ENCODE measurements around the gene LZTR1. TPM values are rescaled to one million over a fixed set of nuclear protein-coding genes. Genes with fewer than 3 reads are reported as not detected.
A peak's percentile ranks its signal among the peaks of the same experiment; 100 is the strongest.

The LZTR1 gene
- polyA plus RNA-seq, 1 of the 3 experiments (the other 2 are of a cell fraction) = 37.7 TPM

GRCh38 chr22:21032037-21032867 is 50.2 kb downstream of the LZTR1 start, which contains the start of gene SLC7A4:
Gene SLC7A4, minus strand, starts transcription at chr22:21032561. Its CDS starts 749 bp downstream, at chr22:21031812.
- H3K4me3 ChIP-seq (ENCODE audit: low read depth in 2 of 2, low read length in 1 of 2) = peak within 1 kb of the TSS in 1 of 2 experiments; percentile 21; a peak in 1 of 4 replicates
- H3F3A ChIP-seq (replicated peaks; ENCODE audit: insufficient read depth) = peaks cover 1% of the 10 kb centered on the region
- peaks cover 0 to 15% of the 10 kb centered on the region in 2 experiments; a peak in 1 of 4 replicates for H3K4me1 ChIP-seq (ENCODE audit: control insufficient read depth in 1 of 2, insufficient read depth in 2 of 2, low read depth in 1 of 2, low read length in 1 of 2)
- no peaks in the 10 kb centered on the region for H3K9me3 ChIP-seq
- ChIA-PET CTCF (interaction anchor here (1.0 to 1.1 kb wide), 3 partner anchors 11 to 70 kb away, joined by 3 to 4 read pairs (median 3); no protein-coding TSS in a partner anchor), POLR2A (no interaction called here)
- TF ChIP-seq, protein P1, sequence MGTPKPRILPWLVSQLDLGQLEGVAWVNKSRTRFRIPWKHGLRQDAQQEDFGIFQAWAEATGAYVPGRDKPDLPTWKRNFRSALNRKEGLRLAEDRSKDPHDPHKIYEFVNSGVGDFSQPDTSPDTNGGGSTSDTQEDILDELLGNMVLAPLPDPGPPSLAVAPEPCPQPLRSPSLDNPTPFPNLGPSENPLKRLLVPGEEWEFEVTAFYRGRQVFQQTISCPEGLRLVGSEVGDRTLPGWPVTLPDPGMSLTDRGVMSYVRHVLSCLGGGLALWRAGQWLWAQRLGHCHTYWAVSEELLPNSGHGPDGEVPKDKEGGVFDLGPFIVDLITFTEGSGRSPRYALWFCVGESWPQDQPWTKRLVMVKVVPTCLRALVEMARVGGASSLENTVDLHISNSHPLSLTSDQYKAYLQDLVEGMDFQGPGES (IDR thresholded peaks at IDR 0.05; ENCODE audit: low read depth, low read length) = no peak
- TF ChIP-seq SMC3 (IDR thresholded peaks at IDR 0.05; ENCODE audit: low read depth, low read length) = no peak
- TF ChIP-seq, protein P2, sequence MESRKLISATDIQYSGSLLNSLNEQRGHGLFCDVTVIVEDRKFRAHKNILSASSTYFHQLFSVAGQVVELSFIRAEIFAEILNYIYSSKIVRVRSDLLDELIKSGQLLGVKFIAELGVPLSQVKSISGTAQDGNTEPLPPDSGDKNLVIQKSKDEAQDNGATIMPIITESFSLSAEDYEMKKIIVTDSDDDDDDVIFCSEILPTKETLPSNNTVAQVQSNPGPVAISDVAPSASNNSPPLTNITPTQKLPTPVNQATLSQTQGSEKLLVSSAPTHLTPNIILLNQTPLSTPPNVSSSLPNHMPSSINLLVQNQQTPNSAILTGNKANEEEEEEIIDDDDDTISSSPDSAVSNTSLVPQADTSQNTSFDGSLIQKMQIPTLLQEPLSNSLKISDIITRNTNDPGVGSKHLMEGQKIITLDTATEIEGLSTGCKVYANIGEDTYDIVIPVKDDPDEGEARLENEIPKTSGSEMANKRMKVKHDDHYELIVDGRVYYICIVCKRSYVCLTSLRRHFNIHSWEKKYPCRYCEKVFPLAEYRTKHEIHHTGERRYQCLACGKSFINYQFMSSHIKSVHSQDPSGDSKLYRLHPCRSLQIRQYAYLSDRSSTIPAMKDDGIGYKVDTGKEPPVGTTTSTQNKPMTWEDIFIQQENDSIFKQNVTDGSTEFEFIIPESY (IDR thresholded peaks at IDR 0.05; ENCODE audit: borderline replicate concordance, low read depth) = no peak
- TF ChIP-seq MEF2A (IDR thresholded peaks at IDR 0.05; ENCODE audit: borderline replicate concordance, low read depth) = no peak
- TF ChIP-seq EZH2phosphoT487 (IDR thresholded peaks at IDR 0.05; ENCODE audit: borderline replicate concordance, low read depth) = no peak
- TF ChIP-seq GATA2 (CRISPR knock-in tag; IDR thresholded peaks at IDR 0.05) = no peak
- TF ChIP-seq TAF1 (IDR thresholded peaks at IDR 0.05; ENCODE audit: borderline replicate concordance, low read depth, low read length) = no peak
- TF ChIP-seq FOSL2 (IDR thresholded peaks at IDR 0.05; ENCODE audit: borderline replicate concordance, low read depth) = no peak
- no peak for TF ChIP-seq POLR2AphosphoS5 (IDR thresholded peaks at IDR 0.05; ENCODE audit: low read depth, low read length)
- no peak for TF ChIP-seq YY1 (IDR thresholded peaks at IDR 0.05; ENCODE audit: low read depth)
- TF ChIP-seq CHD2 (IDR thresholded peaks at IDR 0.05; ENCODE audit: low read length, partially characterized antibody) = no peak
- TF ChIP-seq EP300 (IDR thresholded peaks at IDR 0.05; ENCODE audit: borderline replicate concordance in 1 of 2, low read depth in 1 of 2, low read length in 1 of 2) = no peak
- TF ChIP-seq USF2 (IDR thresholded peaks at IDR 0.05; ENCODE audit: borderline replicate concordance, low read depth, low read length) = no peak
- no peak within 1 kb of the TSS for H3K9ac ChIP-seq
- H2AFZ ChIP-seq (ENCODE audit: low read depth) = no peak within 1 kb of the TSS
- no peaks in the 10 kb centered on the region for H4K20me1 ChIP-seq (ENCODE audit: insufficient read depth)
- no peak within 1 kb of the TSS for H3K27ac ChIP-seq (ENCODE audit: low read depth in 2 of 2, low read length in 1 of 2)
- H3K79me2 ChIP-seq (ENCODE audit: insufficient read depth) = no peaks in the 10 kb centered on the region
- no peaks in the 10 kb centered on the region for H3K9me2 ChIP-seq
- no peaks in the 10 kb centered on the region for H3K27me3 ChIP-seq (ENCODE audit: insufficient read depth)
- no peaks in the 10 kb centered on the region for H3K36me3 ChIP-seq (replicated peaks in 1 of 2; ENCODE audit: control insufficient read depth in 1 of 2, insufficient read depth in 2 of 2, low read length in 1 of 2)
- no peak within 1 kb of the TSS for H3K4me2 ChIP-seq
- peak; percentile 64 for DNase-seq
- WGBS (ENCODE audit: low lambda C conversion rate) = 69% methylated on average over 27 of the region's 59 CpGs

Data from SK-N-SH (cell line).